Stimulated activated CD4-positive, alpha-beta T cell treated with anti-CD3 and anti-CD28 coated beads, Interleukin-1b, Interleukin-23, amount 100 ng/mL, for 24 hours (primary cell): ENCODE results near the gene SLC38A8.

Experiments used
- DNase-seq, 4 experiments: peaks; one replicate each; pipeline ENCODE4 v3.0.0-alpha.2; 2020; ENCODE audit warnings: low read depth in 4 of 4, low spot score in 1 of 4

The SLC38A8 gene

DNA sequence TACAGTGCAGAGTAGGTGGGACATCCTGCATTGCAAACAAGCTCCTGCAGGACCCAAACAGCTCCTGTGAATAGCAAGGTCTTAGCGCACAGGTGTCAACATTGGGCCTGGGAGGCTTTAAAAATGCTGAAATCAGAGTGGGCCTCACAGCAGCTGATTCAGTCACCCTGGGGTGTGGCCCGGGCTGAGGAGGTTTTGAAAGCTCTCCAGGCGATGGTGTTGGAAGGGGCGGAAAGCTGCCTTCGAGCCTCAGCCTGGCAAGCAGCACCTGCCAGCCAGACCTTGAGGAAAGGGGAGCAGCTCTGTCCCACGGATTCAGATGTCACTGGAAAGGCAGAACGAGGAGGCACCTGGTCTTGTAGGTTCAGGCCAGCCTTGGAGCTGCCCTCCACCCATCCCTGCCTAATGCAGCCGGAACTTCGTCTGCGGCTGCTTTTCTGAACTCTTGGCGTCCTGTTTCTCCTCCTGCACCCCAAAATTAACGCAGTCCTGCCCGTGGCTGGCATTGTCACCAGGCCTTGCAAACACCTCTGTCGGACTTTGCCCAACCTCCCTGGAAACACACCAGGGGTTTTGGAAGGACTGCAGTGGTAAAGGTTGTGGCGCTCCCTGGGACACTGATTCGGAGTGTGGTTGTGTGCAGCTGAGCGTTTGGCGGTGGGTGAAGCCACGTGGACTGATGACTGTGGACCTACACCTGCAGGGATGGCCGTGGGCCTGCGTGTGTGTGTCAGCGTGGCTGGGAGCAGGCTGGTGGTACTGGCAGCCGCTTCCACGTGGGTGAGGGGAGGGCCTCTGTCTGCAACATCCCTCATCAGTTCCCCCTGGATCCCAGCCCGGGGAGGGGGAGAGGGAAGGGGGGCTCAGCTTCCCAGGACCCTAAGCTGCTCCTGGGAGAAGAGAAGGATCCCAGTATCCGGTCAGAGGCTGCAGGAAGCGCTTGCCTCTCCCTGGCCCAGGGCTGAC, 71.1 kb downstream of the SLC38A8 start:
- no peak for DNase-seq

DNA sequence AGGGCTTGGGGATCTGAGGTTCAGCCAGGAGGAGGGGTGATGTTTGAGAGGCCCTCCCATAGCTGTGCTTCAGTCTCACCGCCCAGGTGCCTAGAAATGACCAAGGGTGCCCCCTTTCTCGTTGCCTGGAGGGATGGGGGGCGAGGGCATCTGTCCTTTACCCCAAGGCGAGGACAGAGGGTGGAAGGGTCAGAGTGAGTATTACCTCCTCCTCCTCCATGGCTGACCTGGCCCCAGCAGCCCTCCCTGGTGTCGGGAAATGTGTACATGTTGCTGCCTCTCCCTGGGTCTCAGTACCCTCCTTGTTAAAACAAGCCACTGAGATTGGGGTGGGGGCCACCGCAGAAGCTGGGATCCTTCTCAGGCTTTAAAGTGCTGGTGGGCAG, 72.2 kb downstream of the SLC38A8 start:
- no peak for DNase-seq

DNA sequence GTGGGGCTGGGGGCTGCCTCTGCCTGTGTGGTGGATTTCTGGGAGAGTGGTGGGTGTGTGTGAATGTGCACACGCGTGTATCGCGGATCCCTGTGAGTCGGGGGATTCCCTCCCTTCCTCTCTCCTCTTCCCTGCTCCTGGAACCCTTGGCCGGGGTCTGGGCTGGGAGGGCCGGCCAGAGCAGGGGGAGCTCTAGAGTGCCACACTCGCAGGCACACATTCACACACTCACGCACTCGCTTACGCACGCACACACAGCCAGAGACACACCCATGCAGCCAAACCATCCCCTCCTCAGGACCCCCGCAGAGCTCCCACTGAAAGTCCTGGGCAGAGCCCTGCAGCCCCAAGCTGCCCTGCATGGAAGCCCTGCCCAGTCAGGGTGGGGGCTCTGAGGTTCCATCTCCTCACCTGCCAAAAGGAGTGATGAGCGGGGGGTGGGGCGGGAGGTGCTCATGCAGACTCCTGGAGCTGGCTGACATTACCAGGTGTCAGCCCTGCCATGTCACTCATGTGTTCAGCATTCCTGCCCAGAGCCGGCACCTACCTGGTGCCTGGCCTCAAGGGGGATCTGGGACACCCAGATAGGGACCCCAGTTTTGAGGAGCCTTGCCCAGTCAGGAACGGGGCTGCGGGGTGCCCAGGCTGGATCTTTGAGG, 72.7 kb downstream of the SLC38A8 start:
- DNase-seq = no peak

DNA sequence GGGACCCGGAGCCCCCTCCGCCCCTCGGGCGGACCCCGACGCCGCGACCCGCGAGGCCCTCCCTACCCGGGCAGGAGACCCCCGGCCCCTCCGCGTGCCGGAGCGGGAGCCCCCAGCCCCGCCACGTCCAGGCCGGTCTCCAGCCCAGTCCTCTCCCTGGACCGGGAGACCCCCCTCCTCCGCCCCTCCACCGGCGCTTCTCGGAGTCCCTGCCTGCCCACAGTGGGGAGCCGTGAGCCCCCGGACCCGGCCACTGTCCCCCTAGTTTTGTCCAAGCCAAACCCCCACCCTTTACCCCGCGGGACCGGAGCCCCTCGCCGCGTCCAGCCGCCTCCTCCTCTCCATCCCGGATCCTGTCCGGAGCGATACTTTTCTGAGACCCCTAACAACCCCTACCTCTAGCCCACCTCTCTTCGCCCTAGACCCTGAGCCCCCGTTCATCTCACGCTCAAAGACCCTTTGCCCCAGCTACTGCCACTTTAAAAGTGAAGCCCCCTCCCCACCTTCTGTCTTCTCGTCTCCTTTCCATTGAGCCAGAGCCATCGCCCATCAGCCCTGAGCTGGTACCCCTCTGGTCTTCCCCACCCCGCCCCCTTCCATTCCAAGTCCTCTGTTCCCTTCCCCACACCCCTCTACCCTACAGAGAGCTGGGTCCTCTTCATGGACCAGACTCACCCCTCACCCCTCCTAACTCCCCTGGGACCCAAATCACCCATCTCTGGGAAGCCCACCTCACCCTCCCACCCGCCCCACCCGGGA, 73.5 kb downstream of the SLC38A8 start:
- DNase-seq = no peak

DNA sequence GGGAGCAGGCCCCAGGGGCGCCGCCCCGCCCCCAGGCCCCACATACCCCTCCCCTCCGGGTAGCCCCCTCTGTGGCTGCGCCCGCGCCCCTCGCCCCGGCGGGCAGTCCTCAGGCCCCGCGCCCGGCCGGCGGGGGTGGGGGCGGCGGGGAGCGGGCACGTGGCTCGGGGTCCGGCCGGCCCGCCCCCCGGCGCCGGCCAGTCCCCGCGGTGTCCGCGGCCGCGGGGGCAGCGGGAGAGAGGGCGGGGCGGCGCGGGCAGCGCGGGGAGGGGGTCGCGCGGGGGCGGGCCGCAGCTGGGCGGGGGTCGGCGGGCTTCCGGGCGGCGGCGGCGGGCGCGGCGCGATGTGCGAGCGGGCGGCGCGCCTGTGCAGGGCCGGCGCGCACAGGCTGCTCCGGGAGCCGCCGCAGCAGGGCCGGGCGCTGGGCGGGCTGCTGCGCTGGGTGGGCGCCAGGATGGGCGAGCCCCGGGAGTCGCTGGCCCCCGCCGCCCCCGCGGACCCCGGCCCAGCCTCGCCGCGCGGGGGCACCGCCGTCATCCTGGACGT, 74.2 kb downstream of the SLC38A8 start:
- DNase-seq = no peak

DNA sequence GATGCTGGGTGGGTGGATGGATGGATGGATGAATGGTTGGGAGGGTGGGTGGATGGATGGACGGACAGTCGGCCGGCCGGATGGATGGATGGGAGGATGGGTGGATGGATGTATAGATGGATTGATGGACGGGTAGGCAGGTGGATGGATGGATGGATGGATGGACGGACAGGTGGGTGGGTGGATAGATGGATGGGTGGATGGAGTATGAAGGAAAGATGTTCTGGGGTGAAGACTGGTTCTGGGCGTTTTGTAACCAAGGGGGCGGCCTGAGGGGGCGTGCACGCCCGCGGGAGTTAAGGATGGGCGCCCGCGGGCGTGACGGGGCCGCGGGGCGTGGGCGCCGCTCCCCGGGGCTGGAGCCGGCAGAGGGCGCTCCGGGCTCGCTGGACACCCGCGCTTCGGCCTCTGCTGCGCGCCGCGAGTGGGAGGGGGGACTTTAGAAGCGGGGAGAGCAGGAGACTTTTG, 74.7 kb downstream of the SLC38A8 start, which contains the start of gene NECAB2:
Gene NECAB2 (plus strand): TSS at position 407 of the 468 bp plus-strand sequence. CDS start 405 bp downstream, outside the sequence.
- DNase-seq = no peak

DNA sequence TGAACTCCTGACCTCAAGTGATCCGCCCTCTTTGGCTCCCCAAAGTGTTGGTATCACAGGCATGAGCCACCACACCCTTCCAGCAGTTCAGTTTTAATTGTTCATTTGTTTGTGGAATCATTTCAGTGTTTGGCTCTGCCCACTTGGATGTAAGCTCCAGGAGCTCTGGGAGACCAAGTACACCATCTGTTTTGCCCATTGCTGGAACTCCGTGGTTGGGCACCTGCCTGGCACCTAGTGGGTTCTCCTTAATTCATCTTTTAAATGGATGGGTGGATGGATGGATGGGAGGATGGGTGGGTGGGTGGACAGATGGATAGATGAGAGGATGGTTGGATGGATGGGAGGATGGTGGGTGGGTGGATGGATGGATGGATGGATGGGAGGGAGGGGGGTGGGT, 75.5 kb downstream of the SLC38A8 start:
- DNase-seq = no peak

DNA sequence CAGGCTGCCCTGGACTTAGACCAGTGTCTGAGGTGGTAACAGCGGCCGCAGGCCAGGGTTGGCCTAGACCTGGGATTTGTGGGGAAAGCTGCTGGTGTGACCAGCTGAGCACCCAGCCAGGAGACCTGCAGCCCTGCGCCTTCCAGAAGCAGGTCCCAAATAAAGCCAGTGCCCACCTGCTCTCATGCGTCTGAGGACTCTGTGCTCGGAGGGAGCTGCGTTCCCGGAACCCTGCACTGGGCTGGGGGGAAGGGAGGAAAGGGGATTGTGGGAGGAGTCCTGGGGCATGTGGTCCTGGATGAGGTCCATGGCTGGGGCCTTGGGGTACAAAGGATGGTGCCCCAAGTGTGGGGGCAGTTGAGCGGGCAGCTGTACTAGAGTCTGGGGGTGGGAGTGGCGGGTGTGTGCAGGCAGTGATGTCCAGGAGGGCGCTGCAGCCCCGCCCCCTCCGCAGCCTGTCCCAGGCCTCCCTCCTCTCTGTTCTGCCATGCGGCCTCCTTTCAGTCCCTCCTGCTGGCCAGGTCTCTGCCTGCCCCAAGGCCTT, 76.4 kb downstream of the SLC38A8 start:
- DNase-seq = no peak

DNA sequence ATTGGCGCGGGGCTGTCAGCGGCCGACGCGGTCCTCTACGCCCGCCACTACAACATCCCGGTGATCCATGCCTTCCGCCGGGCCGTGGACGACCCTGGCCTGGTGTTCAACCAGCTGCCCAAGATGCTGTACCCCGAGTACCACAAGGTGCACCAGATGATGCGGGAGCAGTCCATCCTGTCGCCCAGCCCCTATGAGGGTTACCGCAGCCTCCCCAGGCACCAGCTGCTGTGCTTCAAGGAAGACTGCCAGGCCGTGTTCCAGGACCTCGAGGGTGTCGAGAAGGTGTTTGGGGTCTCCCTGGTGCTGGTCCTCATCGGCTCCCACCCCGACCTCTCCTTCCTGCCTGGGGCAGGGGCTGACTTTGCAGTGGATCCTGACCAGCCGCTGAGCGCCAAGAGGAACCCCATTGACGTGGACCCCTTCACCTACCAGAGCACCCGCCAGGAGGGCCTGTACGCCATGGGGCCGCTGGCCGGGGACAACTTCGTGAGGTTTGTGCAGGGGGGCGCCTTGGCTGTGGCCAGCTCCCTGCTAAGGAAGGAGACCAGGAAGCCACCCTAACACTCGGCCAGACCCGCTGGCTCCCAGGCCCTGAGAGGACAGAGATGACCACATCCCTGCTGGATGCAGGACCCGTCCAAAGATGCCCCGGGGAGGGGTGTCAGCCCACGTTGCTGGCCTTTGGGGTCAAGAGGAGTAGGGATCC, 77.0 kb downstream of the SLC38A8 start:
- DNase-seq = no peak

DNA sequence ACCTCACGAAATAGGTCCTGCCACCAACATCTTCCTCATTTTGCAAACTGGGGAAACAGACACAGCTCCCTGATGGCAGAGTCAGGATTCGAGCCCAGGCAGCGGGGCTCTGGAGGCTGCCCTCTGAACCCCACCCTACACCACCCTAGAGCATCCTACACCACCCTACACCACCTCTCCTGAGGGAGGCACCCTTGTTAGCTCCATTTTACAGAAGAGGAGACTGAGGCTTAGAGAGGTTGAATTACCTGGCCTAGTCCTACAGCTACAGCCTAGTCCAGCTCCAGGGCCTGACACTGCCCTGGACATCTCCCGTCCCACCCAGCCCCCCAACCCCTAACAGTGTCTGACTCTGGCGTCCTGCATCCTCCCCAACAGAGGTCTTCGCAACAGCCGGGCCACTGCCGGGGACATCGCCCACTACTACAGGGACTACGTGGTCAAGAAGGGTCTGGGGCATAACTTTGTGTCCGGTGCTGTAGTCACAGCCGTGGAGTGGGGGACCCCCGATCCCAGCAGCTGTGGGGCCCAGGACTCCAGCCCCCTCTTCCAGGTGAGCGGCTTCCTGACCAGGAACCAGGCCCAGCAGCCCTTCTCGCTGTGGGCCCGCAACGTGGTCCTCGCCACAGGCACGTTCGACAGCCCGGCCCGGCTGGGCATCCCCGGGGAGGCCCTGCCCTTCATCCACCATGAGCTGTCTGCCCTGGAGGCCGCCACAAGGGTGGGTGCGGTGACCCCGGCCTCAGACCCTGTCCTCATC, 77.7 kb downstream of the SLC38A8 start:
- no peak for DNase-seq

DNA sequence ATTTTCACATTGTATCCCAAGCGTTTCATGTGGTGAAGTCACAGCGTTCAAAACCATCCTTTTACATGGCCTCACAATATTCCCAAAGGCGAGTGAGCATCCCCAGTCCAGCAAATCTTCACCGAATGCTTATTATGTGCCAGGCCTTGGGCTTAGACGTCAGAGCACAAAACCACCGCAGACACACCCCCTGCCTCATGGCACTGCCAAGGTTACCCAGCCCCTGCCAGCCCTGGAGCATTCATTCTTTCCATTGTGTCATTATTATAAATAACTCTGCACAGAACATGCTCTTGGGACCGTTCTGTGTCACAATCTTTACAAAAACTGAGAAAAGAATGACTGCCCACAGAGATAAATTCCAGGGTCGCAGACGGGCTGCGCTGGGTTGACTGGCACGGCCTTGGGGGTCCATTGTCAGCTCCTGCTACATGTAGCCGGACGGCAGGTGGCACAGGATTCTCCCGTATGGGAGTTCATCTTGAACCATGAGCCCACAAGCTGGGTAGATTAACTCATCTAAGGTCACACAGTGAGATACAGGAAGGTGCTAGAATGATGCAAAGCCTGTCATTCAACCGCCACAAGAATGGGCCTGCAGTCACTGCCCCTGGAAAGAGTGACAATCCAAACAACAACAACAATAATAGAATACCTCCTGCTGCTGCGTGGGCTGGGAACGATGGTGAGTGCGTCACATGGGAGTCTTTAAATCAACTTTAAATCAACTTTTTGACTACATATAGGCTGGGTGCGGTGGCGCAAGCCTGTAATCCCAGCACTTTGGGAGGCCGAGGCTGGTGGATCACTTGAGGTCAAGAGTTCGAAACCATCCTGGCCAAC, 79.1 kb downstream of the SLC38A8 start:
- DNase-seq = no peak

DNA sequence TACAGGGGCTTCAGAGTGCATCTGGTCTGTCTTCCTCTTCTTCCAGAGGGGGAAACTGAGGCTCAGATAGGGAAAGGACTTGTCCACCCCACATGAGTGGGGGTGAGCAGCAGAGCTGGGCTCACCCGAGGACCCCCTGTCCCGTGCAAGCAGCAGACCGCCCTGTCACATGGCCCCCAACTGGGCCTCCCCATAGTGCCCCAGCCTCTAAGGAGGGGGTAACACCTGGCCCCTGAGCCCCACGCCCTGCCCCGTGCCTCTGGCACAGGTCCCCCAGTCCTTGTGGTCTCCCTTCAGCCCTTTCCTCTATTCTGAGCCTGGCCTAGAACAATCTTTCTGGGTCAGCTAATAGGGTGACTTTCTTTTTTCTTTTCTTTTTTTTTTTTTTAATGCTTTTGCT, 81.0 kb downstream of the SLC38A8 start:
- DNase-seq = no peak

DNA sequence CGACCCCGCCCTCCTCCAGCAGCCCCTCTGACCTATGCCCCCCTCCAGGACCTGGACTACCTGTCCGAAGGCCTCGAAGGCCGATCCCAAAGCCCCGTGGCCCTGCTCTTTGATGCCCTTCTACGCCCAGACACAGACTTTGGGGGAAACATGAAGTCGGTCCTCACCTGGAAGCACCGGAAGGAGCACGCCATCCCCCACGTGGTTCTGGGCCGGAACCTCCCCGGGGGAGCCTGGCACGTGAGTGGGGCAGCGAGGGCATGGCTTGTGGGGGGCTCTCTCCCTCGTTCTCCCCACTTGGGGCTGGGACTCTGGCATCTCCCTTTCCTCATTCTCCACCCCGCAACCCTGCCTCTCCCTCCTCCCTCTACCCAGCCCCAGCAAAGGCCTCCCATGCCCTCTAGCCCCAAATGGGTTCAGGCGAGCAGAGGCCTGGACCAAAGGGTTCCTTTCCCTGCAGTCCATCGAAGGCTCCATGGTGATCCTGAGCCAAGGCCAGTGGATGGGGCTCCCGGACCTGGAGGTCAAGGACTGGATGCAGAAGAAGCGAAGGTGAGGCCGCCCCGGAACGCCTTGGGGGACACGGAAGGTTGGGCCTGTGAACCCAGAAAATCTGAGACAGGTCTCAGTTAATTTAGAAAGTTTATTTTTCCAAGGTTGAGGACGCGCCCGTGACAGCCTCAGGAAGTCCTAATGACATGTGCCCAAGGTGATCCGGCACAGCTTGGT, 81.9 kb downstream of the SLC38A8 start:
- no peak for DNase-seq
